ENCODE results near the gene KDM4C. TPM values are rescaled to one million over a fixed set of nuclear protein-coding genes. Genes with fewer than 3 reads are reported as not detected.

Gene KDM4C
- total RNA-seq, 1 donor from 2014 or later: 11.1 TPM

- Mint-ChIP-seq H3K27me3 (ENCODE audit: insufficient read depth, low read depth) (no peaks in the 10 kb centered on the region), H3K9me3 (peaks cover 20% of the 10 kb centered on the region), H3K4me3 (no peak overlapping the region), H3K27ac (no peak overlapping the region), H3K4me1 (peaks cover 3% of the 10 kb centered on the region), H3K36me3 (peaks cover 10% of the 10 kb centered on the region)
- Histone ChIP-seq H3K27me3 (no peaks in the 10 kb centered on the region), H3K9ac (no peak overlapping the region), H3K4me3 (no peak overlapping the region), H3K4me2 (no peak overlapping the region), H2AFZ (replicated peaks) (no peak overlapping the region), H3K36me3 (no peaks in the 10 kb centered on the region), H3K27ac (no peak overlapping the region), H3K79me2 (ENCODE audit: low read depth) (no peaks in the 10 kb centered on the region), H3K4me1 (no peaks in the 10 kb centered on the region), H3K9me3 (ENCODE audit: low read depth) (no peaks in the 10 kb centered on the region), H4K20me1 (ENCODE audit: low read depth) (no peaks in the 10 kb centered on the region), H3F3A (ENCODE audit: low read depth) (no peaks in the 10 kb centered on the region)
- DNase-seq (ENCODE audit: low spot score): no peak
- TF ChIP-seq CTCF (IDR thresholded peaks at IDR 0.05): no peak
- no peak for TF ChIP-seq EZH2phosphoT487 (IDR thresholded peaks at IDR 0.05)
- TF ChIP-seq EZH2 (IDR thresholded peaks at IDR 0.05): no peak
Measured at GRCh38 chr9:6864102-6864501, 106.3 kb downstream of the KDM4C start.

- H3F3A ChIP-seq (ENCODE audit: low read depth): no peaks in the 10 kb centered on the region
- H3K27me3 ChIP-seq: no peaks in the 10 kb centered on the region
- TF ChIP-seq EZH2phosphoT487 (IDR thresholded peaks at IDR 0.05) (no peak), CTCF (IDR thresholded peaks at IDR 0.05) (no peak), EZH2 (IDR thresholded peaks at IDR 0.05) (no peak)
- Mint-ChIP-seq H3K27ac (peak overlapping the region; percentile 22), H3K36me3 (peaks cover 6% of the 10 kb centered on the region), H3K4me3 (no peak overlapping the region), H3K4me1 (peaks cover 13% of the 10 kb centered on the region), H3K9me3 (peaks cover 12% of the 10 kb centered on the region), H3K27me3 (ENCODE audit: insufficient read depth, low read depth) (no peaks in the 10 kb centered on the region)
- H4K20me1 ChIP-seq (ENCODE audit: low read depth): no peaks in the 10 kb centered on the region
- no peak for DNase-seq (ENCODE audit: low spot score)
- no peak overlapping the region for H2AFZ ChIP-seq (replicated peaks)
- no peak overlapping the region for H3K4me3 ChIP-seq
- no peaks in the 10 kb centered on the region for H3K4me1 ChIP-seq
- H3K79me2 ChIP-seq (ENCODE audit: low read depth): no peaks in the 10 kb centered on the region
- no peaks in the 10 kb centered on the region for H3K9me3 ChIP-seq (ENCODE audit: low read depth)
- no peaks in the 10 kb centered on the region for H3K36me3 ChIP-seq
- H3K9ac ChIP-seq: no peak overlapping the region
- H3K27ac ChIP-seq: no peak overlapping the region
- H3K4me2 ChIP-seq: no peak overlapping the region
Measured at GRCh38 chr9:6869081-6869948, 111.5 kb downstream of the KDM4C start.

- no peaks in the 10 kb centered on the region for H3K4me1 ChIP-seq
- no peak overlapping the region for H3K9ac ChIP-seq
- no peaks in the 10 kb centered on the region for H3F3A ChIP-seq (ENCODE audit: low read depth)
- no peaks in the 10 kb centered on the region for H3K36me3 ChIP-seq
- H3K9me3 Mint-ChIP-seq: peaks cover 7% of the 10 kb centered on the region
- H3K27me3 Mint-ChIP-seq (ENCODE audit: insufficient read depth, low read depth): no peaks in the 10 kb centered on the region
- H3K4me3 ChIP-seq: no peak overlapping the region
- no peak overlapping the region for H3K4me3 Mint-ChIP-seq
- H3K27ac ChIP-seq: no peak overlapping the region
- H3K27ac Mint-ChIP-seq: no peak overlapping the region
- H4K20me1 ChIP-seq (ENCODE audit: low read depth): no peaks in the 10 kb centered on the region
- DNase-seq (ENCODE audit: low spot score): no peak
- no peaks in the 10 kb centered on the region for H3K9me3 ChIP-seq (ENCODE audit: low read depth)
- H3K27me3 ChIP-seq: no peaks in the 10 kb centered on the region
- no peak for TF ChIP-seq EZH2phosphoT487 (IDR thresholded peaks at IDR 0.05)
- TF ChIP-seq CTCF (IDR thresholded peaks at IDR 0.05): no peak
- TF ChIP-seq EZH2 (IDR thresholded peaks at IDR 0.05): no peak
- no peak overlapping the region for H2AFZ ChIP-seq (replicated peaks)
- peaks cover 6% of the 10 kb centered on the region for H3K36me3 Mint-ChIP-seq
- H3K4me2 ChIP-seq: no peak overlapping the region
- peaks cover 13% of the 10 kb centered on the region for H3K4me1 Mint-ChIP-seq
- H3K79me2 ChIP-seq (ENCODE audit: low read depth): no peaks in the 10 kb centered on the region
Measured at GRCh38 chr9:6870149-6870548, 112.4 kb downstream of the KDM4C start.

Measured in neural progenitor cell (in vitro differentiated cells).